ENCODE results near the gene ADCK1.
"Not testable (repeated sequence)": the region's sequence is repeated elsewhere in the genome, so short reads cannot be mapped to it uniquely, and the experiment has no call there.

Gene ADCK1

GRCh38 chr14:77809011-77809410 is 9.1 kb downstream of the ADCK1 start:
- no peak for DNase-seq (ENCODE audit: low read depth in 2 of 2)

GRCh38 chr14:77812028-77812427 is 12.1 kb downstream of the ADCK1 start:
- no peak for DNase-seq (ENCODE audit: low read depth in 2 of 2)

- not testable (repeated sequence) for DNase-seq (ENCODE audit: low read depth in 2 of 2)
Observed at GRCh38 chr14:77812682-77813081, 12.8 kb downstream of the ADCK1 start.

- DNase-seq (ENCODE audit: low read depth in 2 of 2) = no peak
Observed at GRCh38 chr14:77822307-77822706, 22.4 kb downstream of the ADCK1 start.

GRCh38 chr14:77822741-77823140 is 22.8 kb downstream of the ADCK1 start:
- DNase-seq (ENCODE audit: low read depth in 2 of 2) = no peak

GRCh38 chr14:77823378-77823777 is 23.5 kb downstream of the ADCK1 start:
- no peak for DNase-seq (ENCODE audit: low read depth in 2 of 2)

GRCh38 chr14:77825895-77826519 is 26.1 kb downstream of the ADCK1 start:
- DNase-seq (ENCODE audit: low read depth in 2 of 2) = no peak

GRCh38 chr14:77830692-77831091 is 30.8 kb downstream of the ADCK1 start:
- no peak for DNase-seq (ENCODE audit: low read depth in 2 of 2)

- DNase-seq (ENCODE audit: low read depth in 2 of 2) = no peak
Observed at GRCh38 chr14:77832297-77832696, 32.4 kb downstream of the ADCK1 start.

GRCh38 chr14:77837926-77838325 is 38.0 kb downstream of the ADCK1 start:
- DNase-seq (ENCODE audit: low read depth in 2 of 2) = no peak

- no peak for DNase-seq (ENCODE audit: low read depth in 2 of 2)
Observed at GRCh38 chr14:77838831-77839511, 39.1 kb downstream of the ADCK1 start.

- no peak for DNase-seq (ENCODE audit: low read depth in 2 of 2)
Observed at GRCh38 chr14:77843195-77843594, 43.3 kb downstream of the ADCK1 start.

GRCh38 chr14:77843651-77844050 is 43.7 kb downstream of the ADCK1 start:
- no peak for DNase-seq (ENCODE audit: low read depth in 2 of 2)

GRCh38 chr14:77844802-77845201 is 44.9 kb downstream of the ADCK1 start:
- no peak for DNase-seq (ENCODE audit: low read depth in 2 of 2)

- DNase-seq (ENCODE audit: low read depth in 2 of 2) = no peak
Observed at GRCh38 chr14:77848031-77848430, 48.1 kb downstream of the ADCK1 start.

- DNase-seq (ENCODE audit: low read depth in 2 of 2) = no peak
Observed at GRCh38 chr14:77849711-77850110, 49.8 kb downstream of the ADCK1 start.

- no peak for DNase-seq (ENCODE audit: low read depth in 2 of 2)
Observed at GRCh38 chr14:77853919-77854318, 54.0 kb downstream of the ADCK1 start.

- DNase-seq (ENCODE audit: low read depth in 2 of 2) = no peak
Observed at GRCh38 chr14:77856941-77857340, 57.0 kb downstream of the ADCK1 start.

- DNase-seq (ENCODE audit: low read depth in 2 of 2) = no peak
Observed at GRCh38 chr14:77859934-77860570, 60.1 kb downstream of the ADCK1 start.

- DNase-seq (ENCODE audit: low read depth in 2 of 2) = no peak
Observed at GRCh38 chr14:77861201-77861600, 61.3 kb downstream of the ADCK1 start.

GRCh38 chr14:77862154-77862786 is 62.4 kb downstream of the ADCK1 start:
- peak; percentile 40 to 50 for DNase-seq (ENCODE audit: low read depth in 2 of 2)

- no peak for DNase-seq (ENCODE audit: low read depth in 2 of 2)
Observed at GRCh38 chr14:77864085-77864484, 64.2 kb downstream of the ADCK1 start.

- no peak for DNase-seq (ENCODE audit: low read depth in 2 of 2)
Observed at GRCh38 chr14:77864580-77864979, 64.7 kb downstream of the ADCK1 start.
